ENCODE measurements around the gene GRAMD4.

- TF ChIP-seq CTCF (conservative IDR thresholded peaks at IDR 0.05; ENCODE audit: low read depth, low read length) (no peak), EZH2 (IDR thresholded peaks at IDR 0.05; ENCODE audit: low read length, unreplicated experiment) (no peak), EZH2phosphoT487 (IDR thresholded peaks at IDR 0.05; ENCODE audit: borderline replicate concordance, low read length) (no peak)
Measured at GRCh38 chr22:46632646-46633249, 12.6 kb downstream of the GRAMD4 start.
